Hair follicle dermal papilla cell (primary cell): ENCODE measurements around the gene TAF1L. TPM values are rescaled to one million over a fixed set of nuclear protein-coding genes. Genes with fewer than 3 reads are reported as not detected.

Experiments
- total RNA-seq: library from RNA; depleted of rRNA; stranded (reverse); fragments of >200 nt; gene quantifications from 2 replicates; pipeline ENCODE4 v1.2.3, GENCODE V29; 2012

The TAF1L gene, protein sequence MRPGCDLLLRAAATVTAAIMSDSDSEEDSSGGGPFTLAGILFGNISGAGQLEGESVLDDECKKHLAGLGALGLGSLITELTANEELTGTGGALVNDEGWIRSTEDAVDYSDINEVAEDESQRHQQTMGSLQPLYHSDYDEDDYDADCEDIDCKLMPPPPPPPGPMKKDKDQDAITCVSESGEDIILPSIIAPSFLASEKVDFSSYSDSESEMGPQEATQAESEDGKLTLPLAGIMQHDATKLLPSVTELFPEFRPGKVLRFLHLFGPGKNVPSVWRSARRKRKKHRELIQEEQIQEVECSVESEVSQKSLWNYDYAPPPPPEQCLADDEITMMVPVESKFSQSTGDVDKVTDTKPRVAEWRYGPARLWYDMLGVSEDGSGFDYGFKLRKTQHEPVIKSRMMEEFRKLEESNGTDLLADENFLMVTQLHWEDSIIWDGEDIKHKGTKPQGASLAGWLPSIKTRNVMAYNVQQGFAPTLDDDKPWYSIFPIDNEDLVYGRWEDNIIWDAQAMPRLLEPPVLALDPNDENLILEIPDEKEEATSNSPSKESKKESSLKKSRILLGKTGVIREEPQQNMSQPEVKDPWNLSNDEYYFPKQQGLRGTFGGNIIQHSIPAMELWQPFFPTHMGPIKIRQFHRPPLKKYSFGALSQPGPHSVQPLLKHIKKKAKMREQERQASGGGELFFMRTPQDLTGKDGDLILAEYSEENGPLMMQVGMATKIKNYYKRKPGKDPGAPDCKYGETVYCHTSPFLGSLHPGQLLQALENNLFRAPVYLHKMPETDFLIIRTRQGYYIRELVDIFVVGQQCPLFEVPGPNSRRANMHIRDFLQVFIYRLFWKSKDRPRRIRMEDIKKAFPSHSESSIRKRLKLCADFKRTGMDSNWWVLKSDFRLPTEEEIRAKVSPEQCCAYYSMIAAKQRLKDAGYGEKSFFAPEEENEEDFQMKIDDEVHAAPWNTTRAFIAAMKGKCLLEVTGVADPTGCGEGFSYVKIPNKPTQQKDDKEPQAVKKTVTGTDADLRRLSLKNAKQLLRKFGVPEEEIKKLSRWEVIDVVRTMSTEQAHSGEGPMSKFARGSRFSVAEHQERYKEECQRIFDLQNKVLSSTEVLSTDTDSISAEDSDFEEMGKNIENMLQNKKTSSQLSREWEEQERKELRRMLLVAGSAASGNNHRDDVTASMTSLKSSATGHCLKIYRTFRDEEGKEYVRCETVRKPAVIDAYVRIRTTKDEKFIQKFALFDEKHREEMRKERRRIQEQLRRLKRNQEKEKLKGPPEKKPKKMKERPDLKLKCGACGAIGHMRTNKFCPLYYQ (N-terminal part only)
- total RNA-seq = not detected in 2 replicates

GRCh38 chr9:32635362-32635761 lies at the start of gene TAF1L:
TSS of gene TAF1L (minus strand) at chr9:32635669. CDS start at chr9:32635579, 90 bp downstream.

Other genes with a start within 250 kb of the TAF1L start
- gene RIGI, start 109.5 kb downstream of the TAF1L start, total RNA-seq = 15.3 and 22.6 TPM in 2 replicates
- gene SMIM27, start 83.3 kb downstream of the TAF1L start, total RNA-seq = 1.1 and 3.7 TPM in 2 replicates
- 35.7 and 37.8 TPM in 2 replicates for gene TOPORS, start 83.1 kb downstream of the TAF1L start, total RNA-seq
- gene NDUFB6, start 62.5 kb downstream of the TAF1L start, total RNA-seq = 16.1 and 26.8 TPM in 2 replicates
- gene TMEM215, start 147.9 kb upstream of the TAF1L start, total RNA-seq = not detected in 2 replicates